Ectodermal cell (in vitro differentiated cells): ENCODE measurements around the gene USP30.

Experiments used
- H3K27ac ChIP-seq: 2 replicates; pipeline ENCODE4 v1.7.0; 2013; ENCODE audit warnings: mild to moderate bottlenecking, low read depth, low read length; ENCODE audit not compliant: insufficient read depth, poor library complexity, severe bottlenecking
- H3K27me3 ChIP-seq: 2 replicates; pipeline ENCODE4 v1.7.0; 2013; ENCODE audit warnings: mild to moderate bottlenecking, low read length; ENCODE audit not compliant: insufficient read depth, control insufficient read depth, poor library complexity, severe bottlenecking
- H3K36me3 ChIP-seq: one replicate; pipeline ENCODE4 v1.7.0; 2013; ENCODE audit warnings: low read length; ENCODE audit not compliant: control insufficient read depth, insufficient read depth
- H3K4me1 ChIP-seq: one replicate; pipeline ENCODE4 v1.7.0; 2013; ENCODE audit warnings: low read length; ENCODE audit not compliant: control insufficient read depth, insufficient read depth
- H3K4me3 ChIP-seq: 2 replicates; pipeline ENCODE4 v1.7.0; 2013; ENCODE audit warnings: low read depth, low read length, control low read depth; ENCODE audit not compliant: insufficient read depth
- H3K9me3 ChIP-seq: 2 replicates; pipeline ENCODE4 v1.7.0; 2013; ENCODE audit warnings: mild to moderate bottlenecking, low read length, moderate library complexity; ENCODE audit not compliant: control insufficient read depth
- WGBS, 2 experiments: methylation state at CpG; one replicate each; pipeline ENCODE4 v1.1.7; 2013; ENCODE audit warnings: missing lambda C conversion rate in 2 of 2; 5-methylcytosine and 5-hydroxymethylcytosine counted together

Gene USP30

DNA sequence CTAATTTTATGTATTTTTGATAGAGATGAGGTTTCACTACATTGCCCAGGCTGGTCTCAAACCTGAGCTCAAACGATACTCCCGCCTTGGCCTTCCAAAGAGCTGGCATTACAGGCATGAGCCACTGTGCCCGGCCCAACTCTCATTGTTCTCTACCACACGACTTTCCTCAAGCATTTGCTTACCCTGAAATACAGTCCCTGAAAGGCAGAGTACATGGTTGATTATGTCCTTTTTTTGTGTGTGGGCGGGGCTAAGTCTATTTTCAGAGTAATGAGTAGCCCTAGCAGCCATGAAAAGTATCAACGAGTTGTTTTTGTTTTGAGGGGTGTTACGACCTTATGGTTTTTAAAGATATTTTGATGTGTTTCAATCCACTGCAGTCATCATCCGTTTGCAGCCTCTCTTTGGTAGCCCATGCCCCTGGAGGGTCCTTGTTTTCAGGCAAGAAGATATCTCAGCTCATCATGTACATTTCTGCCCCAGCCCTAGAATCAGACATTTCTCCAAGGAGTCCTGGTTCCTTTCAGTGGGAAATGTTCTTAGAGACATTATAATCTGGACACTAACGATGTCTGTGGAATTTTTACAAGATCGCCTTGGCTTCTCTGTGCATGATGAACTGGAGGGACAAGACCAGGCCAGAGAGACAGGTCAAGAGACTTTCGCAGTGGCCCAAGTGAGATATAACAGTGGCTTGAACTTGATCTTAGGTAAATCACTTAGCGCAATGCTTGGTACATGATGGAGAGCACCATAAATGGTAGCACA is 72.7 kb downstream of the USP30 start:
- Histone ChIP-seq H3K27ac (no peak overlapping the region), H3K4me3 (no peak overlapping the region)
- WGBS, 2 experiments = 91 to 92% methylated on average over 12 of the region's 12 CpGs

DNA sequence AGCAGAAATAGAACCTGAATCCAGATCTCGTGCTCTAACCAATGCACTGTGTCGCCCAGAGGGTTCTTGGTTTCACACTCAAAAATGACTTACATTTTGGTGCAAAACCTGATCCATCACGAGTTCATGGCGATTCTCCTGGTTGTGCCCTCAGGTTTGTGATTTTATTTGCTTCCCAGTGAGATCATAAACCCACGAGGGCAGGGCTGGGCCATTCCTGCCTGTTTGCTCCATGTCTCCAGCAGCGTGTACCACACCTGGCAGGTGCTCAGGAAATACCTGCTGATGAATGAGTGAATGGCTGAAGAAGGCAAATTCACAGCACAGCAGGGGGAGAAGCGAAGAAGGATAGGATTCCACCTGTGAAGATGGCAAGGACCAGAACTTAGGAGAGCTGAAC is 73.4 kb downstream of the USP30 start:
- H3K36me3 ChIP-seq = no peaks in the 10 kb centered on the region
- no peaks in the 10 kb centered on the region for H3K4me1 ChIP-seq
- H3K27me3 ChIP-seq = no peaks in the 10 kb centered on the region
- H3K27ac ChIP-seq = no peak overlapping the region
- WGBS, 2 experiments = 90 to 93% methylated on average over 7 of the region's 7 CpGs
- no peak overlapping the region for H3K4me3 ChIP-seq
- no peaks in the 10 kb centered on the region for H3K9me3 ChIP-seq

More for the DNA sequence above, 72.7 kb downstream of the USP30 start:
- Histone ChIP-seq H3K9me3 (no peaks in the 10 kb centered on the region), H3K27me3 (no peaks in the 10 kb centered on the region), H3K36me3 (no peaks in the 10 kb centered on the region), H3K4me1 (no peaks in the 10 kb centered on the region)

DNA sequence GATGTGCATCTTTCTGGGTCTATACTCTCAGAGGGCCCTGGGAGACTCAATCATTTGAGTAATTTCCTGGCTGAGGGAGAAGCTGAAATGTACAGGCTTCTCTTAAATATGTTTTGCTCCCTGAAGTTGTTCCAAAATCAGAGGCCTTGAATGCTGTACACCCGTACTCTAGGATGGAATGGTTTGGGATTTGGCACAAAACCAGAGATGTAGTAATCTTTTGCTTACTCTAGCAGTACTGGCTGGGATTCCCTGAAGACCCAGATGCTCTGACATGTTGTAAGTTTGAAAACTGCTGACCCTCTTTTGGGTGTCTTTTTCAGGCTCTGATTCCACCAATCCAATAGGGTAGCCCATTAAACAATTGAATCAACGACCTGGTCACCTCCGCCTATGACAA is 74.4 kb downstream of the USP30 start:
- Histone ChIP-seq H3K4me1 (no peaks in the 10 kb centered on the region), H3K27me3 (no peaks in the 10 kb centered on the region), H3K9me3 (no peaks in the 10 kb centered on the region), H3K27ac (no peak overlapping the region), H3K36me3 (no peaks in the 10 kb centered on the region), H3K4me3 (no peak overlapping the region)
- 94 to 96% methylated on average over 3 of the region's 3 CpGs for WGBS, 2 experiments

DNA sequence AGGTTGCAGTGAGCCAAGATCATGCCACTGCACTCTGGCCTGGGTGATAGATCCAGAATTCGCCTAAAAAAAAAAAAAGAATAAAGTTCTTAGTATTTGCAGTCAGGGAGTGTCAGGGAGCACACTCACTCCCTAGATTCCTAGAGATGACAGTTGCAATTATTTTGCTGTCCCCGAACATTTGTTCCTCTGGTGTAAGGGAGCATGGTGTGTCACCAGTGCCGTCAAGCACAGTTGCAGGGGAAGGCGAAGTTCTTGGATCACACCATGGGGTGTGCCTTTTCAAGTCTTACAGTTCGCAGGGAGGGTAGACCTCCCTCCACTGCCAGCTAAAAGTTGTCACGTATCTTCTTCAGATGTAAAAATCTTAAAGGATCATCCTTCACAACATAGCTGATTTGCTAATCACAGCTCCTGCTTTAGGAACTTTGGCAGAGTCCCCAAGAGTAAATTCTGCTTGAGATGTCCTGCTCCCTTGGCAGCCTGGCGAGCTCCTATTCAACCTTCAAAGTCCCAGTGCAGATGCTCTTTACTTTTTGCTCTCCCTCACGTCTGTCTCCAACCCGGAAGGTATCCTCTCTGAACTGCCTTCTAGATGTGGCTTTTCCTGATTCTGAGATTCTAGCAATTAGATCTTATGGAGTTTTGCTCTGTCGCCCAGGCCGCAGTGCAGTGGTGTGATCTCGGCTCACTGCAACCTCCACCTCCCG is 75.3 kb downstream of the USP30 start:
- Histone ChIP-seq H3K9me3 (no peaks in the 10 kb centered on the region), H3K27me3 (no peaks in the 10 kb centered on the region), H3K27ac (no peak overlapping the region), H3K4me1 (no peaks in the 10 kb centered on the region), H3K4me3 (no peak overlapping the region), H3K36me3 (no peaks in the 10 kb centered on the region)
- 81 to 82% methylated on average over 13 of the region's 13 CpGs for WGBS, 2 experiments

DNA sequence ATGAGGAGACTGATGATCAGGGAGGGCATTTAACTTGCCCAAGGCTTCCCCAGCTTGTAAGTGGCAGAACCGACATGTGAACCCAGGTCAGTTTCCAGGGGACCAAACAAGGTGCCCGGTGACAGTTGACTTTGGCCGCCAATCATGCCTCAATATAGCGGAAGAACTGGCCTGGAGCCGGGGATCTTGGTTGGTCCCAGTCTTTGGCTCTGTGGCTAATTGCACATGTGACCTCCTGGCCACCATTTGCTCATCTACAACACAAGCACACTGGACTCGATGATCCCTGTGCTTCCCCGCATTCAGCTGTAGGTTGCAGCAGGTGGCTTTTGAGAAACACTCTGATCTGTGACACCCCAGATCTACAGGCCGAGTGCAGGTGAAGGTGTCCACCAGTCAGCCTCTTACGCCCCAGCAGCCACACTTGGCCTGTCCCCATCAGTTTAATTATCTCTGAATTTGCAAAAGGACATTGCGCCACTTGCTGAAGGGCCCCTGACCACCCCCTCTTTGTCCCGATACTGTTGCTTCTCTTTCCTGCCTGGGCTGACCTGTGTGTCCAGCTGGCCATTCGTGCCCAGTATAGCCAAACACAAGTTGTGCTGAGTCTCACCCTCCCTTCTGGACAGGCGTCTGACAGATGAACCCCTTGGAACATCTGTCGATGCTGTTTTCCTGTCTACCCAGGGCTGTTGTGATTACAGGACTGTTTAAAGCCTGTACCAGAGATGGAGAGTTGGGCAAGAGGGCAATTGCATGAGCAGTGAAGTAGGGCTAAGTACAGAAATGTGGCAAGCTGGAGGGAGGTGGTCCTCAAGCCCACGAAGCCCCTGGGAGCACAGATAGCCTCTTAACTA is 78.1 kb downstream of the USP30 start:
- no peaks in the 10 kb centered on the region for H3K27me3 ChIP-seq
- no peaks in the 10 kb centered on the region for H3K36me3 ChIP-seq
- WGBS, 2 experiments = 93 to 95% methylated on average over 15 of the region's 15 CpGs
- H3K9me3 ChIP-seq = no peaks in the 10 kb centered on the region
- no peak overlapping the region for H3K27ac ChIP-seq
- H3K4me1 ChIP-seq = no peaks in the 10 kb centered on the region
- no peak overlapping the region for H3K4me3 ChIP-seq

DNA sequence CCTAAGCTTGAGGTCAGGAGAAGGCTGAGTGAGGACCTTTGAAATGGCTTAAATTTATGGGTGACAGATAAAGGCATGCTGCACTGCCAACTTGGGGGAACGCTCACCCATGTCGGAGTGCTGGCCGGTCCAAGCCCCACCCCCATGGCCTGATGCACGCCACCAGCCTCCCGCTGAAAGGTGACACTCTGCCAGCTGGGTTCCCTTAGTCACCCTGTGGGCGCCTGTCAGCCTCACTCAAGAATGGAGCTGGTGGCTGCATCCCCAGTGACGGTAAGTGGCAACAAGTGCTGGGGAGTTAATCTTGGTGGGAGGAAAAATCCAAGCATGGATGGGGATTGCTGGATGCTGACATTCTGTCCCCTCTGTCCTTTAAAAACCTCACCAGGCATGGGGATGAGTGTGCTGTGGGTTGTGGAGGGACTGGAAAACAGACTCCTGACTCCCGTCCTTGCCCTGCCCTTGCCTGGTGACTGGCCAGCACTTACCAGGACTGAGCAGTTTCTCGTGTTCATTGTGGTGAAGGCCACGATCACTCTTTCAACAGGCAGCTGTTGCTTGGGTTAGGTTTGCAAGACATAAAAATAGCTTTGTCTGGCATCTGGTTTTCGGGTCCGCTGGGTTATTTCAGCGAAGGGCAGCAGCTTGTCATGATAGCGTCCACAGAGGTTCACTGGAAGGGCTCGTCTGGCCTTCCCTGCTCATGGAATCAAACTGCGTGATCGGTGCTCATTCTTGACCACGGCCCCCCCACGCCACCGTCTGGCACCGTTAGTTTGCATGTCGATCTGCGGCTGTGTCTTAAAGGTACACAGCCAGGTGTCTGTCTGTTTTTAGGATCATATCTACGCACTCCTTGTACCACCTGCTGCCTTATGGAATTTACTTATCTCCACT is 79.0 kb downstream of the USP30 start:
- Histone ChIP-seq H3K36me3 (no peaks in the 10 kb centered on the region), H3K4me3 (no peak overlapping the region), H3K4me1 (no peaks in the 10 kb centered on the region), H3K9me3 (no peaks in the 10 kb centered on the region), H3K27me3 (no peaks in the 10 kb centered on the region), H3K27ac (no peak overlapping the region)
- WGBS, 2 experiments = 77 to 79% methylated on average over 24 of the region's 24 CpGs

DNA sequence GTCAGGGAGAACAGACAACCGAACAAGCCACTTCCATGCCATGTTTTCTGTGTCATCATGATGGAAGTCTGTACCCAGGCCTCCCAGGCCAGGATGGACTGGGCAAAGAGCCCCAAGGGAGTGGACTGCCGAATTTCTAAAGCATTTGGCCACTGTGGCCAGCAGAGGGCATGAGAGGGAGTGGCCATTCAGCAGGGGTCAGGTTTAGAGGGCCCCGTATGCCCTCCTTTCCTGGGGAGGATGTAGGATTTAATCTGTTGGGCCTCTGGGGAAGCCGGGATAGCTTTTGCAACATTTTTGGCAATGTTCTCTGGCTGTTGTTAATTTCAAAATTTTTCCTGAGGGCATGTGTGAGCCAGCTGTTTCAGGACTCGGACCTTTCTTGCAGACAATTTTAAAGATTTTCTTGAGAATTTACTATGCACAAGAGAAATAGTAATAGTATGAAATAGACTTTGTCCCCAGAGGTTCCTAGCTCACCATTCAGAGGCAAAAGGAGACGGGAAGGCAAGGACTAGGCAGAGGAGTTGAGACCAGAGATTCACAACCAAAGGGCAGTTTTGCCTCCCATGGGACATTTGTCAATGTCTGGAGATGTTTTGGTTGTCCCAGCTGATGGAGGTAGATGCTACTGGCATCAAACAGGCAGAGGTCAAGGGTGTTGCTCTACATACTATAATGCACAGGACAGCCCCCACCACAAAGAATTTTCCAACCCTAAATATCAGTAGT is 82.0 kb downstream of the USP30 start:
- H3K4me3 ChIP-seq = no peak overlapping the region
- no peaks in the 10 kb centered on the region for H3K9me3 ChIP-seq
- no peak overlapping the region for H3K27ac ChIP-seq
- no peaks in the 10 kb centered on the region for H3K36me3 ChIP-seq
- no peaks in the 10 kb centered on the region for H3K27me3 ChIP-seq
- WGBS, 2 experiments = 64 to 70% methylated on average over 6 of the region's 6 CpGs
- no peaks in the 10 kb centered on the region for H3K4me1 ChIP-seq

DNA sequence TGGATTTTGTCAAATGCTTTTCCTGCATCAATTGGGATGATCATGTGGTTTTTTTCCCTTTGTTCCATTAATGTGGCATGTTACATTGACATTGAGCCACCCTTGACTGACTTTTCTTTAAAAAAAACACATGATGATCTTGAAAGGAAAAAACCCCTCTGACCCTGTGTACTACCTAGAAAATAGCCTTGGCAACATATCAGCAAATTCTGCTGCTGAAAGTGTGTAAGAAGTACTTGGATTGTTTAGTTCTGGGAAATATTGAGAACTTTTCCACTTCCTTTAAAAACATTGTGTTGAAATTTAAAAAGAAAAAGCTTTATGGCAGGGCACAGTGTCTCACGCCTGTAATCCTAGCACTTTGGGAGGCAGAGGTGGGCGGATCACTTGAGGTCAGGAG is 84.7 kb downstream of the USP30 start:
- WGBS, 2 experiments = 86 to 89% methylated on average over 2 of the region's 2 CpGs
- Histone ChIP-seq H3K27ac (no peak overlapping the region), H3K36me3 (no peaks in the 10 kb centered on the region), H3K4me1 (no peaks in the 10 kb centered on the region), H3K9me3 (no peaks in the 10 kb centered on the region), H3K27me3 (no peaks in the 10 kb centered on the region), H3K4me3 (no peak overlapping the region)
